DLD1 (cell line): ENCODE results near the gene GPX1.
"Not testable (repeated sequence)": the region's sequence is repeated elsewhere in the genome, so short reads cannot be mapped to it uniquely, and the experiment has no call there.

ENCODE experiments used
- in situ Hi-C: cut with HindIII; loops from 2 replicates; pipeline ENCODE4 v1.10.0; 2017; ENCODE audit warnings: low sequenced_read_pairs

The GPX1 gene

DNA sequence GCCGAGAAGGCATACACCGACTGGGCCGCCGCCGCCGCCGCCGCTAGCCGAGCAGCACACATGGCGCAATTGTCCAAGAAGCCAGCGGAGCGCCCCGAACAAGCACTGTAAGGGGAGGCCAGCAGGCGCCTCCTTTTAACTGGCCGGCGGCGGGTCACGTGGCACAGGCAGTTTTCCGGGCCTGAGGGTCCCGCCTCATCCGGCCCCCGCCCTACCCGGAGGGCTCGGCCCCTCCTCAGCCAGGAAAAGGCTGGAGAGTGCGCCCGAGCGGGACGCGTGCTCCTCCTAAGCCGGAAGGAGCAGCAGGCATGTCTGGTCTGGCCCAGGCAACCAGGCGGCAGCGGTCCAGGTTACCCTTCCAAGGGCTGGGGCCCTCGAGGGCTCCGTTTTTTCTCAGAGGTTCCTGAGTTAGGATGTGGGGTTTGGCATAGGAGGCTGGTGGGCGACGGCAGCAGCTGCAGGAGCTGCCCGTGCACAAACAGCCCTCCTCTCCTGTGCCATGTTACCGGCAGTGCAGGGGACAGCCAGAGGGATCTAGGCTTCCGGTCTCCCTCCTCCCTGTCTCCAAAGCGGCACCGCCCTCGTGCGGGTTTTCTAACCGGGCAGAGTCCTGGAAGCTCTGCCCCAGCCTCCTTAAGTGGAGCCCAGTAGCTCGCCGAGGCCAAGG lies at the start of gene GPX1:
Gene GPX1, minus strand, starts transcription at position 137 of the 667 bp plus-strand sequence. Its CDS starts 75 bp downstream, at position 62.
- in situ Hi-C loops = no loop called here

DNA sequence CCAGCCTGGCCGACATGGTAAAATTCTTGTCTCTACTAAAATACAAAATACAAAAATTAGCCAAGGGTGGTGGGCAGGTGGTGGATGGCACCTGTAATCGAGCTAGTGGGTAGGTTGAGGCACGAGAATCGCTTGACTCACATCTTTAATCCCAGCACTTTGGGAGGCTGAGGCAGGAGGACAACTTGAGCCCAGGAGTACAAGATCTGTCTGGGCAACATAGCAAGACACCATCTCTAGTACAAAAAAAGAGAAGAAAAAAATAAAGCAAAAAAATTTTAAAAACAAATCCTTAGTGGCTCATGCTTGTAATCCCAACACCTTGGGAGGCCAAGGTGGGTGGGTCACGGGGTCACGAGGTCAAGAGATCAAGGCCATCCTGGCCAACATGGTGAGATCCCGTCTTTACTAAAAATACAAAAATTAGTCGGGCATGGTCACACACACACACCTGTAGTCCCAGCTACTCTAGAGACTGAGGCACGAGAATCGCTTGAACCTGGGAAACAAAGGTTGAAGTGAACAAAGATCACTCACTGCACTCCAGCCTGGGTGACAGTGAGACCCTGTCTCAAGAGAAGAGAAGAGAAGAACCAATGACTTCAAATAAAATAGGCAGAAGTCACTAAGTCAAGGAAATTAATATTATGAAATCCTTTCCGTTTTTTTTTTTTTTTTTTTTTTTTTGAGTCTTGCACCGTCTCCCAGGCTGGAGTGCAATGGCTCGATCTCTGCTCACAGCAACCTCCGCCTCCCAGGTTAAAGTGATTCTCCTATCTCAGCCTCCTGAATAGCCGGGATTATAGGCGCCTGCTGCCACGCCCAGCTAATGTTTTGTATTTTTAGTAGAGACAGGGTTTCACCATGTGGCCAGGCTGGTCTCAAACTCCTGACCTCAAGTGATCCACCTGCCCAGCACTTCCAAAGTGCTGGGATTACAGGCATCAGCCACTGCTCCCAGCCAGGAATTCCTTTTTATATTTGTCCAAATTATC lies 48.7 kb upstream of the GPX1 start:
- in situ Hi-C loops = no loop called here

DNA sequence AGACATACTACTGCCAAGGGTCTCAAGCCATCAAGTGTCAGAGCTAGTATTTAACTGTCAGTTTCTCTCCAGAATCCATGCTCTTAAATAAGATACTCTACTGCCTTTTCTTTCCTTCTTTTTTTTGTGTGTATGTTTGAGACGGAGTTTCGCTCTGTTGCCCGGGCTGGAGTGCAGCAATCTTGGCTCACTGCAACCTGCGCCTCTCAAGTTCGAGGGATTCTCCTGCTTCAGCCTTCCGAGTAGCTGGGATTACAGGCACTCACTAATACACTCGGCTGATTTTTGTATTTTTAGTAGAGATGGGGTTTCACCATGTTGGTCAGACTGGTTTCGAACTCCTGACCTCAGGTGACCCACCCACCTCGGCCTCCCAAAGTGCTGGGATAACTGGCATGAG lies 47.4 kb upstream of the GPX1 start:
- in situ Hi-C loops = not testable (repeated sequence)

DNA sequence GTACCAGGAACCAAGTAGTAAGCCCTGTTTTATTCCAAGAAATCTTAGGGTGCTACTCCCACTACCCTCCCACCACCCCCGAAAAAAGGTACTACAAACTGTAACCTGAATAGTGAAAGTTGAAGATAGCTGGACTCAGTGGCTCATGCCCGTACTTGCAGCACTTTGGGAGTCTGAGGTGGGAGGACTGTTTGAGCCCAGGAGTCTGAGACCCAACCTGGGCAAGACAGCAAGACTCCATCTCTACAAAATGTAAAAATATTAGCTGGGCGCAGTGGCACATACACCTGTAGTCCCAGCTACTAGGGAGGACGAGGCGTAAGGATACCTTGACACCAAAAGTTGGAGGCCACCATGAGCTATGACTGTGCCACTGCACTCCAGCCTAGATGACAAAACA lies 45.7 kb upstream of the GPX1 start:
- in situ Hi-C loops = no loop called here

DNA sequence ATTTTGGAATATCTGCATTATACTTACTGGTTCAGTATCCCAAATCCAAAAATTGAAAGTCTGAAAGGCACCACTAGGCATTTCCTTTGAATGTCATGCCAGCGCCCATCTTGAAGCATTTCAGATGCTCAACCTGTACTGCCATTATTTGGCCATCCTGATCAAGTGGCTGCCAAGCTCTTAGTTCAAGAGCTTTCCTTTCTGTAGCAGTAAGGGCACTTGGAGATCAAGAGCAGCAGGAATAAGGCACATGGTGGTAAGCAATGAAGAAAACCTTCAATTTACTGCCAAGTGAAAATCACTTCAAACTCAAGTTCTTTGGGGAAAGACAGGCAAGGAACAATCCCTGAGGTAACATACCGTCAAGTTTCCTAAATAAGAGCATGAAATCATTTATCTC lies 43.6 kb upstream of the GPX1 start:
- in situ Hi-C loops = no loop called here

DNA sequence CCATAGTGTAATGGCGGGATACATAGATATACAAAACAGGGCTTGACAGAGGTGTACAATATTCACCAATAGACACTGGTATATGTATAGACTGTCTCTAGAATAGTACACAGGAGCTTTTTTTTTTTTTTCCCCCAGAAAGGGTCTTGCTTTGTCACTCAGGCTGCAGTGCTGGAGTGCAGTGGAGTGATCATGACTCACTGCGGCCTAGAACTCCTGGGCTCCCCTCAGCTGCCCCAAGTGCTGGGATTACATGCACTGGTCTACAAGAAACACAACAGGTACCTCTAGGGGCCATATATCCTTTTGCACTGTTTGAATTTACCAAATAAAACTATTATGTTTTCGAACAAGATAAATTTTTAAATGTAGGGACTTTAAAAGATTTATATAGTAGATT lies 41.3 kb upstream of the GPX1 start:
- in situ Hi-C loops = no loop called here

DNA sequence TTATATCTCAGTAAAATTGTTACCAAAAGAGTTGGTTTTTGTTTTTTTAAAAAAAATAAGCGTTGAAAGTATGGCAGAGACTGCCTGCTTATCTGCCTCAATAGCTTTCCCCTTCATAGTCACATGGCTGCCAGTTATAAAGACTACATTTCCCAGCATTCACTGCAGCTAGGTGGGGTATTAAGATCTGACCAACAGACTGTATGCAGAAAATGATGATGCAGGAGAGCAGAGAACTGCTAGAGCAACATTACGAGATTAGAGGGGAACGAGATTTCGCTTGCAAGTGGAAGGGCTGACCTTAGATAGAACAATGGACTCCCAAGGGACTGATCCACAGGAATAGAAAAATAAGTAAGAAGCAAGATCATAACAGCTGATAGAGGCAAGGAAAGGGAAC lies 39.3 kb upstream of the GPX1 start:
- in situ Hi-C loops = no loop called here

DNA sequence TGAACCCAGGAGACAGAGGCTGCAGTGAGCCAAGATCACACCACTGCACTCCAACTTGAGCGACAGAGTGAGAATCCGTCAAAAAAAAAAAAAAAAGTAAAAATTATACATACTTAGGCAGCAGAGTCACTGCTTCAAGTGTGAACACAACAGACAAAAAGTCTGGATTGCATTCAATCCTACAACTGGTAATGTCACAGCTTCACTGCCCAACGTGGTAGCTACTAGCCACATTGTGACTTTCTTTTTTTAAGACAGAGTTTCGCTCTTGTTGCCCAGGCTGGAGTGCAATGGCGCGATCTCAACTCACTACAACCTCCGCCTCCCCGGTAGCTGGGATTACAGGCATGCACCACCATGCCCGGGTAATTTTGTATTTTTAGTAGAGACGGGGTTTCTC lies 33.2 kb upstream of the GPX1 start:
- in situ Hi-C loops = not testable (repeated sequence)

DNA sequence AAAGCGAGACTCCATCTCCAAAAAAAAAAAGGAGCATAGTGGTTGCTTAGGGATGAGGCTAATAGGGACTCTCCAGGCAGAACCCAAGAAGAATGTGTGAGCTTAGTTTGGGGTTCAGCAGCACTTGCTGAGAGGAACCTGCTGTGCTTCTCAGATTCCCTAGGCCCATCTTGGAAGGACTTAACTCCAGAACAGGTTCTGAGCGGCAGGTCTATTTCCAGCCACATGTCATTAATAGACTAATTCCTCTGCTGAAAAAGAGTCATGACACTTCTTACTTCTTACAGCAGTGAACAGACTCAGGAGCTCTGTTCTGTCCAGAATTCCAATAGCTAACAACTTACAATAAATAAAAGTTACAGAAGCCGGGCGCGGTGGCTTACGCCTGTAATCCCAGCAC lies 31.1 kb upstream of the GPX1 start:
- in situ Hi-C loops = no loop called here

DNA sequence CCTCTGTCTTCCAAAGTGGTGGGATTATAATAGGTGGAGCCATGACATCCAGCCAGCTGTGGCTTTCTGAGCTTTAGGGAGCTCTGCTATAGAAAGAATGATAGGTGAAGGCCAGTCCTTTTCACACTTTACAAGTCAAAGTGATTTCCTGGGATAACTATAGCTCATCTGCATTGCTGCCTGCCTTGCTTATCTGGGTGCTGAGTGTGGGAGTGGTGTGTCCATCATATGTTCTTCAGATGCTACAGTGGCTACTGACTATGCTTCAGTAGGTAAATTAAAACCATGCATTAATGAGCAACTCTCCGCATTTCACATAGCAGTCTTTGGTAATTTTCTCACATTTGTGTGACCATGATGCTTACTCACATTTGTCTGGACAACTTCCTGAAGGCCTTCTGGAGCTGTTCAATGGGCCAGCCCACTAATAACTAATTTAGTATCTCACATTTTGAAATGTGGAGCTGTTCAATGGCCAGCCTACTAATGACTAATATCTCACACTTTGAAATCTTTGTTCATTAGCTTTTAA lies 30.2 kb upstream of the GPX1 start:
- in situ Hi-C loops = no loop called here

DNA sequence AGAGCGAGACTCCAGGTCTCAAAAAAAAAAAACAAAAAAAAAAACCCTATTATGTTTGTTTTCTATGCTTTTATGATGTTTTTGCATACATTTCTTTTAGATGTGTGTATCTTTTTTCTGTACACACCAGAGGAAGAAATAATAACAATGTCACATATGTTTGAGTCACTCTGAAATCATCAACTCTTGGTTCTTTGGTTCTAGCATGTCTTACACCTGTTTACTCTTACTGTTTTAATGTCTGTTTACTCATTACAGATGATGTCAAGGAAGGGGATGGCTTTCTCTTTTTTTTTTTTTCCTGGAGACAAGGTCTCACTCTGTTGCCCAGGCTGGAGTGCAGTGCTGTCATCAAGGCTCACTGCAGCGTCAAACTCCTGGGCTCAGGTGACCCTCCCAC lies 29.6 kb upstream of the GPX1 start:
- in situ Hi-C loops = no loop called here

DNA sequence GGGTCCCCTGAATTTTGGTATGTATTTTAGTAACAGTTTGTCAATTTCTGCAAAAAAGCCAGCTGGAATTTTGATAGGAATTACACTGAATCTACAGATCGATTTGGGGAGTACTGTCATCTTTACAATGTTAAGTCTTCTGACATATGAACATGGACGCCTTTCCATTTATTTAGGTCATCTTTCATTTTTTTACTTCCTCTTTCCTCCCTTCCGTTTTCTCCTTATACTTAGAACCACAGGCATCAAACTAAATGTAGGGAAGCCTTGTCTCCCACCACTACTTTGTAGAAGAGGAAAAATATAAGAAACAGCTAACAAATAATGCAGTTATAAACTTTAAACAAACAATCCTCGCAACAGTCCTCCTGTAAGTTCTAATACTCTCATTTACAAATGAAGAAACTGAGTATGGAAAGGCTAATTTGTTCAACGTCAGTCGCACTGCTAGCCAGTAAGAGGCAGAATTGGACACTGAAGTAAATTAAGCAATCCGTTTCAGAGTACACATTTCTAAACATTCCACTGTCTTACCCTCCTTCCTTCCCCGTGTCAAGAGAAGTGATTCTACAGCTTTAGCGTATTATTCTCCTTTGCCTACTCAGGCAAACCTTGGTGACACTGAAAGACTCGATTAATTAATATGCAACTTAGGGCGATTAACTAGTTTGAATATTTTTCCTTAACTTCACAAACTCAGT lies 28.1 kb upstream of the GPX1 start:
- in situ Hi-C loops = no loop called here

DNA sequence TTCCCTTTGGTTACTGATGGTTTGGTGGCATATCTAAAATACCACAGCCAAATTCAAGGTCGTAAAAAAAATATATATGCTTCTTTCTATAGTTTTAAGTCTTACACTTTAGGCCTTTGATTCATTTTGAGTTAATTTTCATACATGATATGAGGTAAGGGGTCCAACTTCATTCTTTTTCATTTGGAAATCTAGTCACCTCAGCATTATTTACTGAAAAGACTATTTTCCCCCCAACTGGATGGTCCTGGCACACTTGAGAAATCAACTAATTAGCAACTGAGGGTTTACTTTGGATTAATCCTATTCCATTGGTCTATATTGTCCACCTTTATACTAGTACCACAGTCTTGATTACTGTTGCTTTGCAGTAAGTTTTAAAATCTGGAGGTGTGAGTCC lies 27.5 kb upstream of the GPX1 start:
- in situ Hi-C loops = no loop called here

DNA sequence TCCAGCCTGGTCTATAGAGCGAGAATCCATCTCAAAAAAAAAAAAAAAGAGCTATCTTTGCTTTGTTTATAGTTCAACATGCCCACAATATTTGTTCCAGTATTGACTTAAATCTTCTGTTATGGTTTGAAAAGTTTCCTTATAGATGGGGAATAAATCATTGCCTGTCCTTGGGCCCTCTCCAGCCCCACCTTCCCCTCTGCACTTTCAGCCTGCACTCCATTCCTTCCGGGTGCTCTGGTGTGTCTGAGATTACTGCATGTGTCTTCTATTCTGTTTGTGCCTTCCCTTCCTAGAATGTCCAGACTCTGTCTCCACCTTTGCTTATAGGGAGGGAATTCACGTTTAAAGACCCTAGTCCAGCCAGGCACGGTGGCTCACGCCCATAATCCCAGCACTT lies 25.2 kb upstream of the GPX1 start:
- in situ Hi-C loops = no loop called here

DNA sequence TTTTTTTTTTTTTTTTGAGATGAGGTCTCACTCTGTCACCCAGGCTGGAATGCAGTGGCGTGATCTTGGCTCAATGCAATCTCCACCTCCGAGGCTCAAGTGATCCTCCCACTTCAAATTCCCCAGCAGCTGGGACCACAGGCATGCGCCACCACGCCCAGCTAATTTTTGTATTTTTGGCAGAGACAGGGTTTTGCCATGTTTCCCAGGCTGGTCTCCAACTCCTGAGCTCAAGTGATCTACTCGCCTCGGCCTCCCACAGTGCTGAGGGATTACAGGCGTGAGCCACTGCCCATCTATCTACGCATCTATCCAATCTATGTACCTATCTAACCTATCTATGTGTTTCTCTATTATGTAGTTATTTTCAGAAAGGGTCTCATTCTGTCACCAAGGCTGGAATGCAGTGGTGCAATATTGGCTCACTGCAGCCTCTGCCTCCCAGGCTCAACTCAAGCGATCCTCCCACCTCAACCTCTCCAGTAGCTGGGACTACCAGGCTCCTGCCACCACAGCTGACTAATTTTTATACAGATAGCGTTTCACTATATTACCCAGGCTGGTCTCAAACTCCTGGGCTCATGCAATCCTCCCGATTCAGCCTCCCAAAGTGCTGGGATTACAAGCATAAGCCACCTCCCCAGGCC lies 20.2 kb upstream of the GPX1 start:
- in situ Hi-C loops = no loop called here

DNA sequence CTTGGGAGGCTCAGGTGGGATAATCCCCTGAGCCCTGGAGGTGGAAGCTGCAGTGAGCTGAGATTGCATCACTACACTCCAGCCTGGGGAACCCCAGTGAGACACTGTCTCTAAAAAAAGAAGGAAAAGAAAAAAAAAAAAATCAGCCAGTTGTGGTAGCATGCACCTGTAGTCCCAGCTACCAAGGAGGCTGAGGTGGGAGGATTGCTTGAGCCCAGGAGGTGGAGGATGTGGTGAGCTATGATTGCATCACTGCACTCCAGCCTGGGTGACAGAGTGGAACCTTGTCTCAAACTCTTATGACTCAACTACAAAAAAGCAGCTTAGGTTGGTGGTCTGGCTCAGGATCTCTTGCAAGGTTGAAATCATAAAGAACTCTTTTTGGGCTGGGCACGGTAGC lies 19.3 kb upstream of the GPX1 start:
- in situ Hi-C loops = no loop called here

DNA sequence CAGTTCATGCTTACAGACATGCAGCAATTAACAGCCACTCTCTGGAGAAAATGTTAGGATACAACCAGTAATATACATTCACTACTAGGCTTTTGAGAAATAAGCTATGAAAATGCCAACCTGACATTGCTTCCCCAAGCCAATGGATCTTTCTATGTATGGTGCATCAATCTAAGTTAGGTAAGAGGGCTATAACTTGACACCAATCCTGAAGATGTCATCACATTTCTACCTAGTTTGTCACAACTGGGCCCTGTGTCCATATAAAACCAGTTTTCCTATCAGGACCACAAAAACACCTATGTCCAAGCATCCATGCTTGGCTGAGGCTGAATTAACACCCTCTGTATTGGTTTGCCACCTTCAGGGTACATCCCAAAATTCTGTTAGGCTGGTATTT lies 13.8 kb upstream of the GPX1 start:
- in situ Hi-C loops = no loop called here

DNA sequence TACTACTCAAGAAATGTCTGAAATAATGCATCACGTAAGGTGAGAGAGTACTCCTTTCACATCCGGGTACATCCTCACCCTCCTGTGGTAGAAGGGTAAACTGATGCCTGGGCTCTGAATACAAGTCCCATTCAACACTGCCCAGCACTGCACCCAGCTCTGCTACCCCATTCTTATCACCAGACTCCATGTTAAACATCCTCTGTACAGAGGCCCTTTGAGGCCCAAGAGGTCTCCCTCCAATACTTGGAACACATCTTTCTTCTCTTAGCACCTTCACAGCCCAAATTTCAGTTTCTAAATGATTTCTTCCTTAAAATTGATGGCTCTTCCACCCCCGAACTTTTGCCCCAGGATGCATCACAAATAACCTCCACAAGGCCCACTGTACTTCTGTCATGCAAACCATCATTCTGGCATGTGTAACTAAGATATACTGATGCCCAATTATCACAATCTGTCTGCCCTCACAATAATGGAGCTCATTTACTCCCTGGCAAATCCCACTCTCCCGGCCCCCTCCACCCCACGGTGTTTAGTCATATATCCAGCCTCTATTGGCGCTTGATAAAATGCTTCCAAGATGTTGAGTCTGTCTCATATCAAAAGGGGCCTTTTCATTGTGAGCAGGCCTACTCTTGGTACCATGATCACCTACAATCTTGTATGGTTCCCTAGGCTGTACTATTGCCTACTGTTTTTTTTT lies 12.6 kb upstream of the GPX1 start:
- in situ Hi-C loops = no loop called here

DNA sequence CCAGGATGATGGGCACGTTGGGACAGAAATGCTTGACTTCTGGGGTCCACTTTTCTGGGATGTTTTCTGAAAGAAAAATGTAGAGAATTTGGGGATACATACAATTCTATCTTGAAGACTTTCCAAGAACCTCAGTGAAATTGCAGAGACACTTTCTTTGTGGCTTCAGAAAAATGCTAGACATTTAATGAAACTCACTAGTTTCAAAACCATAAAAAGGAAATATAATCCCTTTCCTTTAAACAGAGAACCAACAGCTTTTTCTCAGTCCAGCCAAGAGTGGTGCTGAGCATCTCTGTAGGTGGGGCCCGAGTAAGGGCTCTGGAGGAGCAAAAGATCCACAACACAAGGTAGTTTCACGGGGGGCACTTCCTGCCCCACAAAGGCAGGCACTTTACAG lies 4.4 kb upstream of the GPX1 start:
- in situ Hi-C loops = no loop called here

DNA sequence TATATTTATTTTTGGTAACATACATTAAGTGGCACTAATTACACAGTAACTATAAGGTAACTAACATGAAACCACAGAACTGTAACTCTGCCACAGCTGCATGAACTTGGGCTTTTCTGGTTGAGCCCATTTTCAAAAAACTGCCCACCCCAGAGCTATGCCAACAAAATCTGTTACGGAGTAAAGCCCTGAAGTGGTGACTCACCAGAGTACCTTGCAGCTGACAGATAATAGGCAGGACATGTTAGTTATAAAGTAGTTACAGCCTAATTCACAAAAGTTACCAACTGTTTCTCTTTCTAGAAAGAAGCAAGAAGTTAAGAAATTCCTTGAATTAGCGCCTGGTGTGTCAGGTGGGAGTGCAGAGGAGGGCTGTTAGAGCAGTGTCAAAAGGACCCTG lies 1.5 kb upstream of the GPX1 start:
- in situ Hi-C loops = no loop called here
